ENCODE data around the gene CENPF. TPM values are rescaled to one million over a fixed set of nuclear protein-coding genes. Genes with fewer than 3 reads are reported as not detected.

The CENPF gene
- total and polyA plus RNA-seq, 2 experiments from 2014 or later = 123 to 376 TPM

- Mint-ChIP-seq H3K4me3 (no peak overlapping the region), H3K9me3 (no peaks in the 10 kb centered on the region), H3K27ac (no peak overlapping the region), H3K27me3 (ENCODE audit: insufficient read depth, low read depth, poor library complexity) (no peaks in the 10 kb centered on the region), H3K4me1 (no peaks in the 10 kb centered on the region), H3K36me3 (ENCODE audit: low read depth) (peaks cover 79% of the 10 kb centered on the region)
- no peak overlapping the region for H3K27ac ChIP-seq (ENCODE audit: low read depth)
- H3K9me2 ChIP-seq (ENCODE audit: insufficient read depth) = no peaks in the 10 kb centered on the region
- H3K4me2 ChIP-seq = no peak overlapping the region
- H3K4me1 ChIP-seq (ENCODE audit: insufficient read depth) = no peaks in the 10 kb centered on the region
- peaks cover 15% of the 10 kb centered on the region for H4K20me1 ChIP-seq (replicated peaks; ENCODE audit: insufficient read depth)
- H3K36me3 ChIP-seq (ENCODE audit: insufficient read depth) = peaks cover 57% of the 10 kb centered on the region
- DNase-seq (ENCODE audit: low spot score) (no peak), ATAC-seq (no peak)
- peaks cover 9% of the 10 kb centered on the region; the same call in 1 of the 2 replicates for H3K79me2 ChIP-seq (replicated peaks; ENCODE audit: insufficient read depth)
- H3F3A ChIP-seq (replicated peaks; ENCODE audit: low read depth) = no peaks in the 10 kb centered on the region; the same call in 1 of the 2 replicates
- H2AFZ ChIP-seq = no peak overlapping the region
- no peak for TF ChIP-seq ZNF331 (CRISPR knock-in tag; IDR thresholded peaks at IDR 0.05; ENCODE audit: low read depth)
- TF ChIP-seq STAT1 (IDR thresholded peaks at IDR 0.05; ENCODE audit: unreplicated experiment) = no peak
- no peak for TF ChIP-seq REST (IDR thresholded peaks at IDR 0.05; ENCODE audit: unreplicated experiment)
- TF ChIP-seq ZNF114 (CRISPR knock-in tag; IDR thresholded peaks at IDR 0.05) = no peak
- TF ChIP-seq POLR2AphosphoS5 (IDR thresholded peaks at IDR 0.05; ENCODE audit: low read depth) = no peak
- TF ChIP-seq EZH2 (IDR thresholded peaks at IDR 0.05; ENCODE audit: low read depth, unreplicated experiment) = no peak
- TF ChIP-seq EZH2phosphoT487 (IDR thresholded peaks at IDR 0.05; ENCODE audit: unreplicated experiment) = no peak
- TF ChIP-seq JUNB (IDR thresholded peaks at IDR 0.05; ENCODE audit: unreplicated experiment) = no peak
- TF ChIP-seq ETS1 (IDR thresholded peaks at IDR 0.05) = no peak
- TF ChIP-seq, protein P1, sequence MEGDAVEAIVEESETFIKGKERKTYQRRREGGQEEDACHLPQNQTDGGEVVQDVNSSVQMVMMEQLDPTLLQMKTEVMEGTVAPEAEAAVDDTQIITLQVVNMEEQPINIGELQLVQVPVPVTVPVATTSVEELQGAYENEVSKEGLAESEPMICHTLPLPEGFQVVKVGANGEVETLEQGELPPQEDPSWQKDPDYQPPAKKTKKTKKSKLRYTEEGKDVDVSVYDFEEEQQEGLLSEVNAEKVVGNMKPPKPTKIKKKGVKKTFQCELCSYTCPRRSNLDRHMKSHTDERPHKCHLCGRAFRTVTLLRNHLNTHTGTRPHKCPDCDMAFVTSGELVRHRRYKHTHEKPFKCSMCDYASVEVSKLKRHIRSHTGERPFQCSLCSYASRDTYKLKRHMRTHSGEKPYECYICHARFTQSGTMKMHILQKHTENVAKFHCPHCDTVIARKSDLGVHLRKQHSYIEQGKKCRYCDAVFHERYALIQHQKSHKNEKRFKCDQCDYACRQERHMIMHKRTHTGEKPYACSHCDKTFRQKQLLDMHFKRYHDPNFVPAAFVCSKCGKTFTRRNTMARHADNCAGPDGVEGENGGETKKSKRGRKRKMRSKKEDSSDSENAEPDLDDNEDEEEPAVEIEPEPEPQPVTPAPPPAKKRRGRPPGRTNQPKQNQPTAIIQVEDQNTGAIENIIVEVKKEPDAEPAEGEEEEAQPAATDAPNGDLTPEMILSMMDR (conservative IDR thresholded peaks at IDR 0.05; ENCODE audit: low read depth in 2 of 2) = no peak
- TF ChIP-seq ZNF462 (CRISPR knock-in tag; IDR thresholded peaks at IDR 0.05) = no peak
- no peak for TF ChIP-seq CREB1 (CRISPR knock-in tag; IDR thresholded peaks at IDR 0.05; ENCODE audit: low read depth)
- no peak for TF ChIP-seq NANOG (IDR thresholded peaks at IDR 0.05; ENCODE audit: borderline replicate concordance)
- H3K4me3 ChIP-seq = no peak overlapping the region
- H3K27me3 ChIP-seq (ENCODE audit: insufficient read depth) = no peaks in the 10 kb centered on the region
Observed at GRCh38 chr1:214665606-214666110, 62.7 kb downstream of the CENPF start.

Measured in GM23338 (cell line).